Measurements from ENCODE around the gene PMPCA. TPM values are rescaled to one million over a fixed set of nuclear protein-coding genes. Genes with fewer than 3 reads are reported as not detected.

PMPCA gene
- total and polyA plus RNA-seq, 2 of the 8 experiments (the other 6 are each of a cell fraction or from before 2014, with no cell fraction given), result 60.0 to 88.2 TPM

GRCh38 chr9:136373300-136374182 is 36.9 kb upstream of the PMPCA start, which contains the start of gene CARD9:
TSS of gene CARD9 (minus strand) at chr9:136373669. CDS start at chr9:136372078, 1,591 bp downstream.
- FAIRE-seq (no peak), DNase-seq (ENCODE audit: low read depth in 1 of 2, low spot score in 2 of 2) (no peak)
- H2AFZ ChIP-seq (ENCODE audit: low read length), result no peak within 1 kb of the TSS
- no peak within 1 kb of the TSS for H4K5ac ChIP-seq (ENCODE audit: insufficient read length, low read depth, low read length)
- no peak within 1 kb of the TSS for H4K91ac ChIP-seq (replicated peaks; ENCODE audit: insufficient read length, low read length)
- H3K18ac ChIP-seq (ENCODE audit: extremely low read depth, low read length), result no peak within 1 kb of the TSS
- H3K27me3 ChIP-seq (replicated peaks in 1 of 4; ENCODE audit: control insufficient read depth in 3 of 4, extremely low read depth in 1 of 4, insufficient read depth in 3 of 4, low read length in 3 of 4), result no peaks in the 10 kb centered on the region
- WGBS, 2 experiments (ENCODE audit: extremely low coverage in 1 of 2, insufficient coverage in 1 of 2, insufficient read length in 1 of 2, insufficient replicate concordance in 2 of 2, low coverage in 1 of 2, low lambda C conversion rate in 2 of 2, missing lambda C conversion rate in 1 of 2), result 91% methylated on average over 23 of the region's 27 CpGs; no CpG with 5 or more reads in 1 of the 2 experiments
- H3K9me3 ChIP-seq (ENCODE audit: insufficient read depth in 2 of 2, low read depth in 1 of 2, low read length in 1 of 2), result no peaks in the 10 kb centered on the region
- TF ChIP-seq SUZ12 (IDR thresholded peaks at IDR 0.05; ENCODE audit: low read length) (no peak), RAD21 (IDR thresholded peaks at IDR 0.05 in 1 of 2, conservative IDR thresholded peaks at IDR 0.05 in 1 of 2; ENCODE audit: low read depth in 2 of 2, low read length in 2 of 2) (peak in 1 of 2 experiments; percentile 11; a peak in 1 of 4 replicates), KDM1A (IDR thresholded peaks at IDR 0.05; ENCODE audit: borderline replicate concordance, low read length) (no peak)
- no peak within 1 kb of the TSS for H3K14ac ChIP-seq (ENCODE audit: insufficient read length)
- ChIA-PET CTCF (ENCODE audit: partially characterized antibody) (interaction anchor here (0.6 to 3.0 kb wide), 9 partner anchors 7 to 361 kb away, joined by 3 to 15 read pairs (median 3); partner anchors contain the start of gene DNLZ), POLR2A (ENCODE audit: partially characterized antibody) (interaction anchor here (0.9 to 7.2 kb wide), 15 partner anchors 7 to 131 kb away, joined by 3 to 43 read pairs (median 6); partner anchors contain the start of genes DNLZ and SNAPC4)
- no peaks in the 10 kb centered on the region for H3K23me2 ChIP-seq (ENCODE audit: low read depth, low read length)
- H3K4ac ChIP-seq (replicated peaks; ENCODE audit: insufficient read length, low read depth, low read length), result no peak within 1 kb of the TSS
- H3K27ac ChIP-seq (ENCODE audit: low read depth, low read length), result no peak within 1 kb of the TSS; the same call in 1 of the 2 replicates
- H3K4me2 ChIP-seq (ENCODE audit: insufficient read depth in 1 of 2, low read depth in 2 of 2, low read length in 2 of 2), result no peak within 1 kb of the TSS
- no peak within 1 kb of the TSS for H2BK120ac ChIP-seq (replicated peaks; ENCODE audit: low read depth, low read length)
- H3K4me1 ChIP-seq (replicated peaks in 1 of 4; ENCODE audit: control insufficient read depth in 3 of 4, insufficient read depth in 4 of 4, low read length in 3 of 4), result no peaks in the 10 kb centered on the region
- H2AK5ac ChIP-seq (ENCODE audit: low read depth, low read length), result no peak within 1 kb of the TSS
- peak within 1 kb of the TSS; percentile 23 for H3K56ac ChIP-seq (replicated peaks; ENCODE audit: insufficient read length, low read depth, low read length)
- no peak within 1 kb of the TSS for H2BK12ac ChIP-seq (ENCODE audit: low read depth, low read length)
- H2BK20ac ChIP-seq (ENCODE audit: low read length), result no peak within 1 kb of the TSS
- no peak within 1 kb of the TSS for H3K9ac ChIP-seq (replicated peaks in 1 of 4; ENCODE audit: extremely low read depth in 1 of 4, low read depth in 3 of 4, low read length in 3 of 4)
- H3K79me1 ChIP-seq (ENCODE audit: low read depth, low read length), result no peaks in the 10 kb centered on the region
- H3K36me3 ChIP-seq (ENCODE audit: control insufficient read depth in 2 of 4, insufficient read depth in 4 of 4, low read length in 3 of 4), result peaks cover 0 to 5% (median 0%) of the 10 kb centered on the region in 4 experiments; a peak in 4 of 8 replicates
- no peak within 1 kb of the TSS for H3K23ac ChIP-seq (ENCODE audit: insufficient read length)
- H4K8ac ChIP-seq (ENCODE audit: extremely low read depth, insufficient read depth, low read length), result peak within 1 kb of the TSS; percentile 57; the same call in 1 of the 2 replicates
- H3K79me2 ChIP-seq (ENCODE audit: control insufficient read depth in 1 of 2, insufficient read depth in 2 of 2, low read length in 2 of 2), result no peaks in the 10 kb centered on the region
- H3K4me3 ChIP-seq (ENCODE audit: extremely low read depth in 1 of 4, insufficient read depth in 2 of 4, low read depth in 3 of 4, low read length in 4 of 4), result no peak within 1 kb of the TSS
- H2BK5ac ChIP-seq (ENCODE audit: low read depth, low read length), result no peak within 1 kb of the TSS; the same call in 1 of the 2 replicates
- no peak within 1 kb of the TSS for H2BK15ac ChIP-seq (ENCODE audit: low read length)
- H4K20me1 ChIP-seq (replicated peaks in 1 of 2; ENCODE audit: control insufficient read depth in 1 of 2, insufficient read depth in 2 of 2, low read length in 2 of 2), result peaks cover 5 to 8% of the 10 kb centered on the region in 2 experiments

Data from H1 (cell line).